H1 (cell line): ENCODE results near the gene TSHZ2. TPM values are rescaled to one million over a fixed set of nuclear protein-coding genes. Genes with fewer than 3 reads are reported as not detected.

Experiments
- CTCF ChIA-PET: fragments of 300-600 bp; sonication (Branson Sonifier 250); formaldehyde crosslinking; loops from one replicate; lab custom pipeline; 2021; ENCODE audit not compliant: partially characterized antibody; lab: Charles Lee
- POLR2A ChIA-PET: fragments of 300-600 bp; sonication (Branson Sonifier 250); formaldehyde crosslinking; loops from one replicate; lab custom pipeline; 2021; ENCODE audit warnings: inconsistent platforms; ENCODE audit not compliant: partially characterized antibody; lab: Charles Lee
- DNase-seq, 2 experiments: peaks; one replicate each; pipeline versions ENCODE4 v3.0.0 to v3.0.0-alpha.2; 2010 to 2022; ENCODE audit warnings: low spot score in 2 of 2, low read depth in 1 of 2, mixed read lengths in 1 of 2
- FAIRE-seq: peaks from 2 replicates; lab custom pipeline; 2011; peaks lifted over from hg19 to GRCh38; lab: Jason Lieb, UNC
- H2AFZ ChIP-seq: 2 replicates; pipeline ENCODE4 v1.8.1; 2012; ENCODE audit warnings: low read length, inconsistent platforms
- H2AK5ac ChIP-seq: 2 replicates; pipeline ENCODE4 v1.6.1; 2013; ENCODE audit warnings: low read depth, low read length
- H2BK120ac ChIP-seq: replicated peaks from 2 replicates; pipeline ENCODE3; 2013; ENCODE audit warnings: low read depth, low read length, inconsistent platforms
- H2BK12ac ChIP-seq: 2 replicates; pipeline ENCODE4 v1.6.1; 2013; ENCODE audit warnings: low read depth, low read length
- H2BK15ac ChIP-seq: 2 replicates; pipeline ENCODE4 v1.6.1; 2013; ENCODE audit warnings: low read length
- H2BK20ac ChIP-seq: 2 replicates; pipeline ENCODE4 v1.6.1; 2013; ENCODE audit warnings: low read length
- H2BK5ac ChIP-seq: 2 replicates; pipeline ENCODE4 v1.6.1; 2013; ENCODE audit warnings: low read depth, low read length
- H3K14ac ChIP-seq: 2 replicates; pipeline ENCODE4 v1.6.1; 2013; ENCODE audit warnings: inconsistent platforms; ENCODE audit not compliant: insufficient read length
- H3K18ac ChIP-seq: 2 replicates; pipeline ENCODE4 v1.6.1; 2013; ENCODE audit warnings: low read length; ENCODE audit errors: extremely low read depth
- H3K23ac ChIP-seq: 2 replicates; pipeline ENCODE4 v1.6.1; 2013; ENCODE audit warnings: inconsistent platforms; ENCODE audit not compliant: insufficient read length
- H3K23me2 ChIP-seq: 2 replicates; pipeline ENCODE4 v1.6.1; 2013; ENCODE audit warnings: low read depth, low read length
- H3K27ac ChIP-seq: 2 replicates; pipeline ENCODE4 v1.6.1; 2011; ENCODE audit warnings: low read depth, low read length, inconsistent platforms
- H3K27me3 ChIP-seq, 4 experiments: replicated peaks in 1 of 4; 1 replicate in 1 of 4; 2 replicates in 3 of 4; pipeline versions ENCODE4 v1.6.1 to v1.8.1; 2011 to 2013; ENCODE audit warnings: low read length in 3 of 4, mild to moderate bottlenecking in 3 of 4, inconsistent platforms in 2 of 4, mixed read lengths in 2 of 4, moderate library complexity in 1 of 4; ENCODE audit not compliant: control insufficient read depth in 3 of 4, insufficient read depth in 3 of 4; ENCODE audit errors: extremely low read depth in 1 of 4
- H3K36me3 ChIP-seq, 4 experiments: 2 replicates each; pipeline versions ENCODE4 v1.6.1 to v1.8.1; 2011 to 2013; ENCODE audit warnings: mild to moderate bottlenecking in 4 of 4, low read length in 3 of 4, moderate library complexity in 2 of 4, control low read depth in 1 of 4, inconsistent platforms in 1 of 4; ENCODE audit not compliant: insufficient read depth in 4 of 4, control insufficient read depth in 2 of 4
- H3K4ac ChIP-seq: replicated peaks from 2 replicates; pipeline ENCODE3; 2013; ENCODE audit warnings: low read length, low read depth, mixed read lengths, inconsistent platforms; ENCODE audit not compliant: insufficient read length
- H3K4me1 ChIP-seq, 4 experiments: replicated peaks in 1 of 4; 1 replicate in 1 of 4; 2 replicates in 3 of 4; pipeline versions ENCODE4 v1.6.1 to v1.8.1; 2011 to 2013; ENCODE audit warnings: low read length in 3 of 4, inconsistent platforms in 2 of 4, mixed read lengths in 1 of 4; ENCODE audit not compliant: insufficient read depth in 4 of 4, control insufficient read depth in 3 of 4
- H3K4me2 ChIP-seq, 2 experiments: 2 replicates each; pipeline versions ENCODE4 v1.6.1 to v1.8.1; 2011 to 2013; ENCODE audit warnings: low read depth in 2 of 2, low read length in 2 of 2, control low read depth in 1 of 2, inconsistent platforms in 1 of 2, mild to moderate bottlenecking in 1 of 2; ENCODE audit not compliant: insufficient read depth in 1 of 2
- H3K4me3 ChIP-seq, 4 experiments: fragments of 200-600, 300-600 bp in 1 of 4; sonication (generic), shearing (Covaris generic), sonication (Bioruptor Twin) in 1 of 4; 2 replicates each; pipeline versions ENCODE4 v1.5.1 to v1.8.1; 2011 to 2016; ENCODE audit warnings: low read length in 4 of 4, low read depth in 3 of 4, control low read depth in 2 of 4, inconsistent platforms in 2 of 4, mild to moderate bottlenecking in 2 of 4, mixed read lengths in 1 of 4, moderate library complexity in 1 of 4; ENCODE audit not compliant: insufficient read depth in 2 of 4; ENCODE audit errors: extremely low read depth in 1 of 4
- H3K56ac ChIP-seq: replicated peaks from 2 replicates; pipeline ENCODE3; 2013; ENCODE audit warnings: low read depth, mild to moderate bottlenecking, mixed read lengths, low read length, inconsistent platforms; ENCODE audit not compliant: insufficient read length
- H3K79me1 ChIP-seq: 2 replicates; pipeline ENCODE4 v1.6.1; 2013; ENCODE audit warnings: low read depth, low read length, control low read depth
- H3K79me2 ChIP-seq, 2 experiments: 2 replicates each; pipeline versions ENCODE4 v1.6.1 to v1.8.1; 2012 to 2013; ENCODE audit warnings: low read length in 2 of 2, mild to moderate bottlenecking in 2 of 2, inconsistent platforms in 1 of 2; ENCODE audit not compliant: insufficient read depth in 2 of 2, control insufficient read depth in 1 of 2
- H3K9ac ChIP-seq, 4 experiments: replicated peaks in 1 of 4; 1 replicate in 1 of 4; 2 replicates in 3 of 4; pipeline versions ENCODE4 v1.6.1 to v1.8.1; 2011 to 2013; ENCODE audit warnings: low read depth in 3 of 4, low read length in 3 of 4, control low read depth in 2 of 4, mild to moderate bottlenecking in 2 of 4, moderate library complexity in 2 of 4, inconsistent platforms in 1 of 4; ENCODE audit errors: extremely low read depth in 1 of 4
- H3K9me3 ChIP-seq, 2 experiments: 2 replicates each; pipeline versions ENCODE4 v1.6.1 to v1.8.1; 2012 to 2013; ENCODE audit warnings: mild to moderate bottlenecking in 2 of 2, moderate library complexity in 2 of 2, control low read depth in 1 of 2, inconsistent platforms in 1 of 2, low read depth in 1 of 2, low read length in 1 of 2, mixed read lengths in 1 of 2; ENCODE audit not compliant: insufficient read depth in 2 of 2
- H4K20me1 ChIP-seq, 2 experiments: replicated peaks in 1 of 2; 2 replicates each; pipeline versions ENCODE3 to v1.8.1; 2011 to 2013; ENCODE audit warnings: inconsistent platforms in 2 of 2, low read length in 2 of 2, mild to moderate bottlenecking in 1 of 2; ENCODE audit not compliant: insufficient read depth in 2 of 2, control insufficient read depth in 1 of 2
- H4K5ac ChIP-seq: 2 replicates; pipeline ENCODE4 v1.6.1; 2013; ENCODE audit warnings: low read length, low read depth, mixed read lengths, inconsistent platforms; ENCODE audit not compliant: insufficient read length
- H4K8ac ChIP-seq: 2 replicates; pipeline ENCODE4 v1.8.0; 2013; ENCODE audit warnings: mild to moderate bottlenecking, moderate library complexity, low read length, inconsistent platforms; ENCODE audit not compliant: insufficient read depth; ENCODE audit errors: extremely low read depth
- H4K91ac ChIP-seq: replicated peaks from 2 replicates; pipeline ENCODE3; 2013; ENCODE audit warnings: low read length, mixed read lengths, inconsistent platforms; ENCODE audit not compliant: insufficient read length
- ASH2L ChIP-seq: fragments of 200-600, 300-600 bp; sonication (generic); IDR thresholded peaks from one replicate; pipeline ENCODE4 v1.7.1; 2017; ENCODE audit warnings: low read length
- ATF3 ChIP-seq: IDR thresholded peaks from 2 replicates; pipeline ENCODE4 v1.6.1; 2011; ENCODE audit warnings: low read depth, mild to moderate bottlenecking, low read length; ENCODE audit not compliant: insufficient read depth
- CBX8 ChIP-seq: fragments of 300-800, 300-1000 bp; sonication (generic); IDR thresholded peaks from 2 replicates; pipeline ENCODE4 v1.7.1; 2016; ENCODE audit warnings: low read depth, low read length, borderline replicate concordance
- CEBPB ChIP-seq: IDR thresholded peaks from 2 replicates; pipeline ENCODE4 v1.6.1; 2012; ENCODE audit warnings: low read depth, low read length
- CHD2 ChIP-seq: IDR thresholded peaks from 2 replicates; pipeline ENCODE4 v1.6.1; 2012; ENCODE audit warnings: low read length, improper control_type of control experiment
- CTCF ChIP-seq, 3 experiments: IDR thresholded peaks; 1 replicate in 2 of 3; 2 replicates in 1 of 3; pipeline versions ENCODE4 v1.5.1 to v1.6.1; 2011; ENCODE audit warnings: low read length in 3 of 3, mild to moderate bottlenecking in 3 of 3, inconsistent platforms in 2 of 3, low read depth in 1 of 3, moderate library complexity in 1 of 3; ENCODE audit not compliant: insufficient read depth in 1 of 3; ENCODE audit errors: control extremely low read depth in 1 of 3
- GTF2F1 ChIP-seq: IDR thresholded peaks from 2 replicates; pipeline ENCODE4 v1.6.1; 2012; ENCODE audit warnings: low read depth, low read length, improper control_type of control experiment, borderline replicate concordance
- KDM1A ChIP-seq: fragments of 200-600, 300-600 bp; sonication (generic); IDR thresholded peaks from 2 replicates; pipeline ENCODE4 v1.7.1; 2016; ENCODE audit warnings: mild to moderate bottlenecking, low read length, borderline replicate concordance
- SIN3A ChIP-seq, 2 experiments: IDR thresholded peaks in 1 of 2; conservative IDR thresholded peaks in 1 of 2; 2 replicates each; pipeline ENCODE4 v1.6.1; 2011 to 2012; ENCODE audit warnings: low read length in 2 of 2, improper control_type of control experiment in 1 of 2, low read depth in 1 of 2, mild to moderate bottlenecking in 1 of 2
- TAF7 ChIP-seq: optimal IDR thresholded peaks from 2 replicates; pipeline ENCODE3; 2011; ENCODE audit warnings: low read depth, mild to moderate bottlenecking, inconsistent platforms, low read length, moderate library complexity, borderline replicate concordance
- WGBS, 2 experiments: shearing (Covaris generic) in 1 of 2; methylation state at CpG; one replicate each; pipeline versions ENCODE4 v1.1.6 to v1.1.7; 2013 to 2015; ENCODE audit warnings: low lambda C conversion rate in 2 of 2, mixed read lengths in 2 of 2, inconsistent platforms in 1 of 2, low coverage in 1 of 2, missing lambda C conversion rate in 1 of 2; ENCODE audit not compliant: insufficient replicate concordance in 2 of 2, insufficient coverage in 1 of 2, insufficient read length in 1 of 2; ENCODE audit errors: extremely low coverage in 1 of 2, missing lambda C conversion rate in 1 of 2; 5-methylcytosine and 5-hydroxymethylcytosine counted together
- polyA plus RNA-seq, 7 experiments: library from polyadenylated mRNA; depleted of rRNA in 3 of 7; stranded (reverse) in 5 of 7; unstranded in 2 of 7; fragments of >200 nt in 5 of 7; fragments of 200-250 nt in 2 of 7; gene quantifications; 1 replicate in 5 of 7; 2 replicates in 1 of 7; 4 replicates in 1 of 7; pipeline versions ENCODE4 v1.2.1 to v1.2.3, GENCODE V29; 2011 to 2013; ENCODE audit warnings: missing spikeins in 2 of 7, mixed read lengths in 2 of 7
- total RNA-seq: library from RNA; stranded (reverse); fragmentation: NEBNext Ultra II Directional; extraction: Animal tissue kit (Norgen Biotek cat#: 25700); gene quantifications from 2 replicates; pipeline ENCODE4 v1.2.1, GENCODE V29; 2021

TSHZ2 gene
- total and polyA plus RNA-seq, 2 of the 8 experiments (the other 6 are each of a cell fraction or from before 2014, with no cell fraction given) = 0.14 to 0.30 TPM

- CTCF ChIA-PET = interaction anchor here (1.0 to 1.9 kb wide), 4 partner anchors 9 to 470 kb away, joined by 3 to 7 read pairs (median 4); no protein-coding TSS in a partner anchor
- no peak overlapping the region for H2BK120ac ChIP-seq
- no peak for FAIRE-seq
- H2BK15ac ChIP-seq = no peak overlapping the region
- H3K4me1 ChIP-seq = no peaks in the 10 kb centered on the region
- H3K79me1 ChIP-seq = no peaks in the 10 kb centered on the region
- no peak overlapping the region for H3K14ac ChIP-seq
- H3K4me3 ChIP-seq = no peak overlapping the region
- no peak overlapping the region for H4K8ac ChIP-seq
- no peak overlapping the region for H3K23ac ChIP-seq
- no peak overlapping the region for H3K56ac ChIP-seq
- H2BK20ac ChIP-seq = no peak overlapping the region
- no peaks in the 10 kb centered on the region for H3K36me3 ChIP-seq
- no peak overlapping the region for H3K27ac ChIP-seq
- H3K18ac ChIP-seq = no peak overlapping the region
- no peaks in the 10 kb centered on the region for H3K23me2 ChIP-seq
- H3K4ac ChIP-seq = no peak overlapping the region
- POLR2A ChIA-PET = no interaction called here
- no peaks in the 10 kb centered on the region for H4K20me1 ChIP-seq
- no peak overlapping the region for H2AFZ ChIP-seq
- no peak overlapping the region for H4K91ac ChIP-seq
- H3K27me3 ChIP-seq = no peaks in the 10 kb centered on the region
- H4K5ac ChIP-seq = no peak overlapping the region
- no peak overlapping the region for H3K9ac ChIP-seq
- no peak overlapping the region for H2BK12ac ChIP-seq
- H3K4me2 ChIP-seq = no peak overlapping the region
- no peak overlapping the region for H2BK5ac ChIP-seq
- H3K79me2 ChIP-seq = no peaks in the 10 kb centered on the region
- no peak overlapping the region for H2AK5ac ChIP-seq
- WGBS, 2 experiments = 78% methylated on average over 8 of the region's 8 CpGs; no CpG with 5 or more reads in 1 of the 2 experiments
- no peak for DNase-seq
- H3K9me3 ChIP-seq = no peaks in the 10 kb centered on the region
- no peak for TF ChIP-seq SIN3A (conservative IDR thresholded peaks at IDR 0.05 in 1 of 2, IDR thresholded peaks at IDR 0.05 in 1 of 2; ENCODE audit: low read depth in 1 of 2, low read length in 2 of 2)
- no peak for TF ChIP-seq CHD2
- no peak for TF ChIP-seq CTCF (IDR thresholded peaks at IDR 0.05; ENCODE audit: control extremely low read depth in 1 of 3, insufficient read depth in 1 of 3, low read depth in 1 of 3, low read length in 3 of 3)
- no peak for TF ChIP-seq KDM1A
- TF ChIP-seq TAF7 = no peak
- no peak for TF ChIP-seq ATF3
- TF ChIP-seq GTF2F1 = no peak
- no peak for TF ChIP-seq ASH2L
- TF ChIP-seq CEBPB = no peak
- TF ChIP-seq CBX8 = no peak
Measured at GRCh38 chr20:53337390-53338101, 365.4 kb downstream of the TSHZ2 start.
